Metanephros (tissue), 2 donors: ENCODE measurements around the gene SLC7A5. TPM values are rescaled to one million over a fixed set of nuclear protein-coding genes. Genes with fewer than 3 reads are reported as not detected.

ENCODE experiments used
- small RNA-seq: library from RNA; depleted of rRNA; stranded (forward); fragments of <200 nt; gene quantifications from one replicate; pipeline ENCODE3, GENCODE V24; 2014; ENCODE audit warnings: low replicate concordance
- total RNA-seq: library from RNA; depleted of rRNA; stranded (reverse); fragments of >200 nt; gene quantifications from one replicate; pipeline ENCODE4 v1.2.3, GENCODE V29; 2014

Gene SLC7A5
- total RNA-seq, result 7.9 TPM

DNA sequence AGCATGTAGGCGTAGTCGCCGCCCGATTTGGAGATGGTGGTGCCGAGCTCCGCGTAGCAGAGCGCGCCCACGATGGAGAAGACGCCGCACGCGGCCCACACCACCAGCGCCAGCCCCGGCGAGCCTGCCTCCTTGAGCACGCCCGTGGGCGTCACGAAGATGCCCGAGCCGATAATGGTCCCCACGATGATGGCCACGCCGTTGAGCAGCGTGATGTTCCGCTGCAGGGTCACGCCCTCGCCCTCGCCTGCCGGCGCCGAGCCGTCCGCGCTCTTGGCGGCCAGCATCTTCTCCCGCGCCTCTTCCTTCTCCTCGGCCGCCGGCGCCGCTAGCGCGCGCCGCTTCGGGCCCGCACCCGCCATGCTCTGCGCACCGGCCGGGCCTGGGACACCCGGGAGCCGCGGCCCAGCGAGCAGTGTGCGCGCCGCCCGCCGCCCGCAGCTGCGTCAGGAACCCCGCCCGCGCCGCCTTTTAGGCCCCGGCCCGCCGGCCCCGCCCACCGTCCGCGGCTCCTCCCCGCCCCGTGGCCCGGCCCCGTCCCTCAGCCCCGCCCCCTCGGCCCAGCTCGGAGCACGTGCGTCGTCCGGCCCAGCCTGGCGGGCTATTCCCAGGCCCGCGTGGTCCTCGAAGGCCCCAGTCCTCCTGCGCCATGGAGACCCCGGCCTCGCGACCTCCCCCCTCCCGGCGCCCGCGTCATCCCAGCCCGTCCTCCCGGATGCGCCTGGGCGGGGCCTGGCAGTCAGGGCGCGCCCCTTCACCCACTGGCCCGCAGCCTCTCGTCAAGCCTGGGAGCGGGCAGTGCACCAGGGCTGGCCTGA lies at the start of gene SLC7A5:
Gene SLC7A5 (minus strand): TSS at position 447 of the 818 bp plus-strand sequence. CDS start 85 bp downstream, at position 362.

Small RNAs within 50 kb of the gene (small RNA-seq; reads per million reads assigned to genes)
- gene MIR6775, result not detected

Other genes with a start within 250 kb of the SLC7A5 start
- 26.4 TPM for gene KLHDC4, start 103.5 kb downstream of the SLC7A5 start, total RNA-seq
- gene CA5A, start 67.0 kb upstream of the SLC7A5 start, total RNA-seq, result not detected
- gene BANP, start 81.9 kb upstream of the SLC7A5 start, total RNA-seq, result 48.3 TPM